HepG2 (cell line): ENCODE measurements around the gene NCDN. TPM values are rescaled to one million over a fixed set of nuclear protein-coding genes. Genes with fewer than 3 reads are reported as not detected.
A peak's percentile ranks its signal among the peaks of the same experiment; 100 is the strongest.

Source experiments
- ATF3 ChIP-seq: sonication (generic); formaldehyde crosslinking; IDR thresholded peaks from 2 replicates; pipeline ENCODE4 v1.4.0; 2020; ENCODE audit warnings: missing genetic modification reagents
- IKZF5 ChIP-seq: IDR thresholded peaks from 2 replicates; pipeline ENCODE4 v1.6.1; 2018; ENCODE audit warnings: missing genetic modification reagents, mild to moderate bottlenecking, missing compliant biosample characterization
- PAWR ChIP-seq: sonication (generic); formaldehyde crosslinking; IDR thresholded peaks from 2 replicates; pipeline ENCODE4 v1.4.0; 2020; ENCODE audit warnings: missing genetic modification reagents, mild to moderate bottlenecking, borderline replicate concordance
- RXRA ChIP-seq: sonication (generic); formaldehyde crosslinking; IDR thresholded peaks from 2 replicates; pipeline ENCODE4 v1.5.1; 2020; ENCODE audit warnings: missing genetic modification reagents
- SMAD9 ChIP-seq: sonication (generic); formaldehyde crosslinking; IDR thresholded peaks from 2 replicates; pipeline ENCODE4 v1.5.1; 2020; ENCODE audit warnings: mild to moderate bottlenecking, missing genetic modification reagents
- SOX13 ChIP-seq, 3 experiments: fragments of 450-650 bp in 1 of 3; sonication (generic) in 1 of 3; formaldehyde crosslinking in 1 of 3; IDR thresholded peaks in 2 of 3; conservative IDR thresholded peaks in 1 of 3; 2 replicates each; pipeline versions ENCODE4 v1.5.0 to v1.6.1; 2016 to 2020; ENCODE audit warnings: antibody characterized with exemption in 1 of 3, mild to moderate bottlenecking in 1 of 3, missing compliant biosample characterization in 1 of 3, missing genetic modification reagents in 1 of 3, moderate library complexity in 1 of 3
- SRF ChIP-seq: IDR thresholded peaks from 2 replicates; pipeline ENCODE4 v1.6.1; 2011; ENCODE audit warnings: mild to moderate bottlenecking, low read depth, low read length, moderate library complexity
- SRY ChIP-seq: sonication (generic); formaldehyde crosslinking; IDR thresholded peaks from 2 replicates; pipeline ENCODE4 v1.8.0; 2022; ENCODE audit warnings: mild to moderate bottlenecking, missing genetic modification reagents
- TGIF2 ChIP-seq: IDR thresholded peaks from 2 replicates; pipeline ENCODE4 v1.6.1; 2016; ENCODE audit warnings: control low read depth, missing compliant biosample characterization
- THAP7 ChIP-seq: sonication (generic); formaldehyde crosslinking; IDR thresholded peaks from 2 replicates; pipeline ENCODE4 v1.8.1; 2023; ENCODE audit warnings: mild to moderate bottlenecking, missing genetic modification reagents
- THYN1 ChIP-seq: sonication (generic); formaldehyde crosslinking; IDR thresholded peaks from 2 replicates; pipeline ENCODE4 v1.8.1; 2023; ENCODE audit warnings: low read depth, mild to moderate bottlenecking, moderate library complexity, missing genetic modification reagents, borderline replicate concordance
- TP53 ChIP-seq: sonication (generic); formaldehyde crosslinking; conservative IDR thresholded peaks from 2 replicates; pipeline ENCODE4 v1.4.0; 2020; ENCODE audit warnings: missing genetic modification reagents
- ZNF256 ChIP-seq: sonication (generic); formaldehyde crosslinking; conservative IDR thresholded peaks from 2 replicates; pipeline ENCODE4 v1.4.0; 2020; ENCODE audit warnings: missing genetic modification reagents
- ZNF543 ChIP-seq: sonication (generic); formaldehyde crosslinking; IDR thresholded peaks from 2 replicates; pipeline ENCODE4 v1.4.0; 2020; ENCODE audit warnings: mild to moderate bottlenecking, missing genetic modification reagents
- ZNF652 ChIP-seq: IDR thresholded peaks from 2 replicates; pipeline ENCODE4 v1.6.1; 2016; ENCODE audit warnings: low read depth, borderline replicate concordance
- ZNF746 ChIP-seq: sonication (generic); formaldehyde crosslinking; IDR thresholded peaks from 2 replicates; pipeline ENCODE4 v1.8.0; 2022; ENCODE audit warnings: mild to moderate bottlenecking, missing genetic modification reagents
- polyA plus RNA-seq, 8 experiments: library from polyadenylated mRNA; depleted of rRNA in 3 of 8; stranded (reverse) in 7 of 8; unstranded in 1 of 8; fragments of >200 nt; fragmentation: Illumina TruSeq in 4 of 8; extraction: Trizol in 4 of 8; gene quantifications; 2 replicates each; pipeline versions ENCODE4 v1.2.1 to v1.2.3, GENCODE V29; 2011 to 2016; ENCODE audit warnings: low read depth in 4 of 8, missing spikeins in 1 of 8, mixed read lengths in 1 of 8; ENCODE audit not compliant: insufficient read depth in 1 of 8
- total RNA-seq, 5 experiments: library from RNA; depleted of rRNA; stranded (reverse); fragments of >200 nt; fragmentation: Illumina TruSeq; extraction: Trizol; gene quantifications; 2 replicates each; pipeline ENCODE4 v1.2.3, GENCODE V29; 2016; ENCODE audit warnings: low read depth in 1 of 5
- TF ChIP-seq, protein P1 (sequence below), 2 experiments: fragments of 450-650 bp in 1 of 2; sonication (generic) in 1 of 2; formaldehyde crosslinking in 1 of 2; IDR thresholded peaks; 2 replicates each; pipeline versions ENCODE4 v1.6.1 to v1.8.0; 2016 to 2022; ENCODE audit warnings: antibody characterized with exemption in 1 of 2, mild to moderate bottlenecking in 1 of 2, missing genetic modification reagents in 1 of 2

NCDN gene
- total and polyA plus RNA-seq, 2 of the 13 experiments (the other 11 are each of a cell fraction or from before 2014, with no cell fraction given), result 6.6 to 9.3 TPM

DNA sequence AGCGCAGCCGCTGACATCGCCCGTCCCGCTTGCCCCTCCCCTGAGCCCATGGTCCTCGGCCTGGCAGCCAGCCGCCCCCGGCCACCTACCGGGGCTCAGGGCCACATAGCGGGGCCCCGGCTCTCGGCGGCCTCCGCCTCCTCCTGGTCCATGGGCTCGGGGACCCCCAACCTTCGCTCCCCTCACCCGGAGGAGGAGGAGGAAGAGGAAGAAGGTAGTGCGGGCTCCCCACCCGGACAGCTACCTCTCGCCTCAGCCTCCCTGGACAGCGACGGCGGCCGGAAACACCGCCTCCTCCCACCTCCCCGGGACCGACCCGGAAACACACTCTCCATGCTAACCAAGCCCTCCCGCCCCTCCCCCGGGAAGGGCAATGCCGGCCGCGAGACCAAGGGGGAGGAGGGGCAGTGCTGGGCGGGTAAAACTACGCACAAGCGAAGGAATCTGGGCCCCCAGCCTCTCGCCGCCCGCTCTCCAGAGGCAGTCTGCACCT lies 435 bp upstream of the NCDN start, which contains the start of gene KIAA0319L (continued):
- no peak for TF ChIP-seq THYN1 (CRISPR knock-in tag)
- TF ChIP-seq TP53 (CRISPR knock-in tag), result no peak
- no peak for TF ChIP-seq SMAD9 (CRISPR knock-in tag)
- TF ChIP-seq ZNF746 (CRISPR knock-in tag), result peak; percentile 63; the same call in 1 of the 2 replicates
- TF ChIP-seq TGIF2, result peak; percentile 10; the same call in 1 of the 2 replicates
- no peak; the same call in 1 of the 2 replicates for TF ChIP-seq RXRA (CRISPR knock-in tag)
- TF ChIP-seq IKZF5 (CRISPR knock-in tag), result 0 out of 2 replicates have a peak, but pooled peaks have one; percentile 47
- TF ChIP-seq SOX13 (IDR thresholded peaks at IDR 0.05), result no peak
- peak in 1 of 2 experiments; percentile 7; a peak in 2 of 4 replicates for TF ChIP-seq SOX13 (CRISPR knock-in tag; conservative IDR thresholded peaks at IDR 0.05 in 1 of 2, IDR thresholded peaks at IDR 0.05 in 1 of 2)
- TF ChIP-seq, protein P1, sequence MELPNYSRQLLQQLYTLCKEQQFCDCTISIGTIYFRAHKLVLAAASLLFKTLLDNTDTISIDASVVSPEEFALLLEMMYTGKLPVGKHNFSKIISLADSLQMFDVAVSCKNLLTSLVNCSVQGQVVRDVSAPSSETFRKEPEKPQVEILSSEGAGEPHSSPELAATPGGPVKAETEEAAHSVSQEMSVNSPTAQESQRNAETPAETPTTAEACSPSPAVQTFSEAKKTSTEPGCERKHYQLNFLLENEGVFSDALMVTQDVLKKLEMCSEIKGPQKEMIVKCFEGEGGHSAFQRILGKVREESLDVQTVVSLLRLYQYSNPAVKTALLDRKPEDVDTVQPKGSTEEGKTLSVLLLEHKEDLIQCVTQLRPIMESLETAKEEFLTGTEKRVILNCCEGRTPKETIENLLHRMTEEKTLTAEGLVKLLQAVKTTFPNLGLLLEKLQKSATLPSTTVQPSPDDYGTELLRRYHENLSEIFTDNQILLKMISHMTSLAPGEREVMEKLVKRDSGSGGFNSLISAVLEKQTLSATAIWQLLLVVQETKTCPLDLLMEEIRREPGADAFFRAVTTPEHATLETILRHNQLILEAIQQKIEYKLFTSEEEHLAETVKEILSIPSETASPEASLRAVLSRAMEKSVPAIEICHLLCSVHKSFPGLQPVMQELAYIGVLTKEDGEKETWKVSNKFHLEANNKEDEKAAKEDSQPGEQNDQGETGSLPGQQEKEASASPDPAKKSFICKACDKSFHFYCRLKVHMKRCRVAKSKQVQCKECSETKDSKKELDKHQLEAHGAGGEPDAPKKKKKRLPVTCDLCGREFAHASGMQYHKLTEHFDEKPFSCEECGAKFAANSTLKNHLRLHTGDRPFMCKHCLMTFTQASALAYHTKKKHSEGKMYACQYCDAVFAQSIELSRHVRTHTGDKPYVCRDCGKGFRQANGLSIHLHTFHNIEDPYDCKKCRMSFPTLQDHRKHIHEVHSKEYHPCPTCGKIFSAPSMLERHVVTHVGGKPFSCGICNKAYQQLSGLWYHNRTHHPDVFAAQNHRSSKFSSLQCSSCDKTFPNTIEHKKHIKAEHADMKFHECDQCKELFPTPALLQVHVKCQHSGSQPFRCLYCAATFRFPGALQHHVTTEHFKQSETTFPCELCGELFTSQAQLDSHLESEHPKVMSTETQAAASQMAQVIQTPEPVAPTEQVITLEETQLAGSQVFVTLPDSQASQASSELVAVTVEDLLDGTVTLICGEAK (IDR thresholded peaks at IDR 0.05), result no peak
- TF ChIP-seq, protein P1 (CRISPR knock-in tag; IDR thresholded peaks at IDR 0.05), result no peak
- no peak for TF ChIP-seq PAWR (CRISPR knock-in tag)
- peak; percentile 73; the same call in 1 of the 2 replicates for TF ChIP-seq ZNF543 (CRISPR knock-in tag)
- 0 out of 2 replicates have a peak, but pooled peaks have one; percentile 52 for TF ChIP-seq ZNF256 (CRISPR knock-in tag)
- no peak for TF ChIP-seq ZNF652 (CRISPR knock-in tag)
- TF ChIP-seq ATF3 (CRISPR knock-in tag), result no peak
- TF ChIP-seq SRF, result no peak
- TF ChIP-seq SRY (CRISPR knock-in tag), result peak; percentile 49; the same call in 1 of the 2 replicates
- TF ChIP-seq THAP7 (CRISPR knock-in tag), result no peak
